ENCODE measurements around the gene B4GALT1.
"Not testable (repeated sequence)": the region's sequence is repeated elsewhere in the genome, so short reads cannot be mapped to it uniquely, and the experiment has no call there.

Gene B4GALT1

GRCh38 chr9:33163433-33164137 is 3.6 kb downstream of the B4GALT1 start:
- in situ Hi-C loops (cut with MboI; ENCODE audit: low sequenced_read_pairs): no loop called here

GRCh38 chr9:33162721-33163311 is 4.3 kb downstream of the B4GALT1 start:
- in situ Hi-C loops (cut with MboI; ENCODE audit: low sequenced_read_pairs): no loop called here

GRCh38 chr9:33161589-33162132 is 5.5 kb downstream of the B4GALT1 start:
- in situ Hi-C loops (cut with MboI; ENCODE audit: low sequenced_read_pairs): no loop called here

- in situ Hi-C loops (cut with MboI; ENCODE audit: low sequenced_read_pairs): no loop called here
Measured at GRCh38 chr9:33161011-33161588, 6.0 kb downstream of the B4GALT1 start.

- in situ Hi-C loops (cut with MboI; ENCODE audit: low sequenced_read_pairs): not testable (repeated sequence)
Measured at GRCh38 chr9:33160446-33160845, 6.7 kb downstream of the B4GALT1 start.

- in situ Hi-C loops (cut with MboI; ENCODE audit: low sequenced_read_pairs): loop anchor here (5.0 kb wide), 1 partner anchor 77 kb away; no protein-coding TSS in a partner anchor
Measured at GRCh38 chr9:33159777-33160127, 7.4 kb downstream of the B4GALT1 start.

GRCh38 chr9:33158843-33159776 is 8.0 kb downstream of the B4GALT1 start:
- in situ Hi-C loops (cut with MboI; ENCODE audit: low sequenced_read_pairs): loop anchor here (5.0 kb wide), 1 partner anchor 77 kb away; no protein-coding TSS in a partner anchor

GRCh38 chr9:33157960-33158842 is 8.9 kb downstream of the B4GALT1 start:
- in situ Hi-C loops (cut with MboI; ENCODE audit: low sequenced_read_pairs): loop anchor here (5.0 kb wide), 1 partner anchor 76 kb away; no protein-coding TSS in a partner anchor

- in situ Hi-C loops (cut with MboI; ENCODE audit: low sequenced_read_pairs): loop anchor here (5.0 kb wide), 1 partner anchor 73 kb away; no protein-coding TSS in a partner anchor
Measured at GRCh38 chr9:33155393-33155792, 11.7 kb downstream of the B4GALT1 start.

GRCh38 chr9:33154371-33154770 is 12.8 kb downstream of the B4GALT1 start:
- in situ Hi-C loops (cut with MboI; ENCODE audit: low sequenced_read_pairs): no loop called here

- in situ Hi-C loops (cut with MboI; ENCODE audit: low sequenced_read_pairs): no loop called here
Measured at GRCh38 chr9:33153666-33154065, 13.5 kb downstream of the B4GALT1 start.

GRCh38 chr9:33153001-33153400 is 14.1 kb downstream of the B4GALT1 start:
- in situ Hi-C loops (cut with MboI; ENCODE audit: low sequenced_read_pairs): no loop called here

GRCh38 chr9:33151601-33152000 is 15.5 kb downstream of the B4GALT1 start:
- in situ Hi-C loops (cut with MboI; ENCODE audit: low sequenced_read_pairs): no loop called here

GRCh38 chr9:33151007-33151557 is 16.1 kb downstream of the B4GALT1 start:
- in situ Hi-C loops (cut with MboI; ENCODE audit: low sequenced_read_pairs): no loop called here

- in situ Hi-C loops (cut with MboI; ENCODE audit: low sequenced_read_pairs): no loop called here
Measured at GRCh38 chr9:33148367-33149014, 18.6 kb downstream of the B4GALT1 start.

GRCh38 chr9:33147416-33148169 is 19.5 kb downstream of the B4GALT1 start:
- in situ Hi-C loops (cut with MboI; ENCODE audit: low sequenced_read_pairs): no loop called here

- in situ Hi-C loops (cut with MboI; ENCODE audit: low sequenced_read_pairs): no loop called here
Measured at GRCh38 chr9:33146298-33146697, 20.8 kb downstream of the B4GALT1 start.

GRCh38 chr9:33144551-33144950 is 22.6 kb downstream of the B4GALT1 start:
- in situ Hi-C loops (cut with MboI; ENCODE audit: low sequenced_read_pairs): no loop called here

All from HL-60/S4 treated with phorbol 12-myristate 13-acetate at 8.2 ng/mL for 4 days and 3 days (cell line).